Osteoblast (primary cell): ENCODE results near the gene MUC2. TPM values are rescaled to one million over a fixed set of nuclear protein-coding genes. Genes with fewer than 3 reads are reported as not detected.

Experiments
- DNase-seq: peaks from one replicate; pipeline ENCODE4 v3.0.0; 2011; ENCODE audit warnings: low spot score, mixed read lengths; ENCODE audit not compliant: insufficient read length; ENCODE audit errors: missing footprints
- H2AFZ ChIP-seq: 2 replicates; pipeline ENCODE4 v1.6.0; 2011; ENCODE audit warnings: mild to moderate bottlenecking, low read length
- H3K27ac ChIP-seq: 2 replicates; pipeline ENCODE4 v1.5.1; 2011; ENCODE audit warnings: mild to moderate bottlenecking, low read depth, low read length, moderate library complexity
- H3K27me3 ChIP-seq: 2 replicates; pipeline ENCODE4 v1.6.0; 2012; ENCODE audit warnings: mild to moderate bottlenecking, control low read depth, inconsistent platforms, low read length, moderate library complexity; ENCODE audit not compliant: insufficient read depth
- H3K36me3 ChIP-seq: 2 replicates; pipeline ENCODE4 v1.5.1; 2011; ENCODE audit warnings: mild to moderate bottlenecking, low read length, control low read depth, moderate library complexity; ENCODE audit not compliant: insufficient read depth
- H3K4me1 ChIP-seq: 2 replicates; pipeline ENCODE4 v1.5.1; 2011; ENCODE audit warnings: mild to moderate bottlenecking, low read length, control low read depth, moderate library complexity; ENCODE audit not compliant: insufficient read depth
- H3K4me2 ChIP-seq: 2 replicates; pipeline ENCODE4 v1.6.0; 2011; ENCODE audit warnings: mild to moderate bottlenecking, low read length; ENCODE audit not compliant: insufficient read depth
- H3K4me3 ChIP-seq: fragments of 200-600 bp; sonication (generic); 3 replicates; pipeline ENCODE4 v1.5.1; 2012; ENCODE audit warnings: mild to moderate bottlenecking, low read length, inconsistent platforms; ENCODE audit not compliant: insufficient read depth
- H3K79me2 ChIP-seq: 2 replicates; pipeline ENCODE4 v1.6.0; 2012; ENCODE audit warnings: mild to moderate bottlenecking, low read length, control low read depth, inconsistent platforms; ENCODE audit not compliant: insufficient read depth
- H3K9me3 ChIP-seq: 2 replicates; pipeline ENCODE4 v1.5.1; 2011; ENCODE audit warnings: low read depth, low read length, control low read depth
- H4K20me1 ChIP-seq: 2 replicates; pipeline ENCODE4 v1.6.0; 2012; ENCODE audit warnings: mild to moderate bottlenecking, low read length, control low read depth; ENCODE audit not compliant: insufficient read depth
- total RNA-seq: library from RNA; depleted of rRNA; stranded (reverse); fragments of >200 nt; gene quantifications from 2 replicates; pipeline ENCODE4 v1.2.3, GENCODE V29; 2012
- TF ChIP-seq, protein P1 (sequence below): IDR thresholded peaks from 2 replicates; pipeline ENCODE4 v1.5.1; 2011; ENCODE audit warnings: mild to moderate bottlenecking, low read depth, low read length, moderate library complexity; ENCODE audit errors: extremely low read depth

The MUC2 gene
- total RNA-seq, 1 donor, result not detected

DNA sequence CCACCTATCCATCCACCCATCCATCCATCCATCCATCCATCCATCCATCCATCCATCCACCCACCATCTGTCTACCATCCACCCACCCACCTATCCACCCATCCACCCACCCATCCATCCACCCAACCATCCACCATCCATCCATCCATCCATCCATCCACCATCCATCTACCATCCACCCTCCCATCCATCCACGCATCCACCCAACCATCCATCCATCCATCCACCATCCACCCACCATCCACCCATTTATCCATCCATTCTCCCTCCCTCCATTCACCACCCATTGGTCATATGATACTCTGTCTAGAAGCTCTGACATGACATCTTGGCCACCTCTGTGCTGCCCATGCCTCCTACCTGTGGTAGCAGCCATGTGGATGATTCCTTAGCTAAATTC is 31.7 kb downstream of the MUC2 start:
- Histone ChIP-seq H3K36me3 (no peaks in the 10 kb centered on the region), H3K4me2 (no peak overlapping the region), H3K4me1 (no peaks in the 10 kb centered on the region), H2AFZ (no peak overlapping the region), H3K9me3 (no peaks in the 10 kb centered on the region), H3K4me3 (no peak overlapping the region), H3K27me3 (peaks cover 3% of the 10 kb centered on the region), H4K20me1 (no peaks in the 10 kb centered on the region), H3K27ac (no peak overlapping the region), H3K79me2 (no peaks in the 10 kb centered on the region)
- TF ChIP-seq, protein P1, sequence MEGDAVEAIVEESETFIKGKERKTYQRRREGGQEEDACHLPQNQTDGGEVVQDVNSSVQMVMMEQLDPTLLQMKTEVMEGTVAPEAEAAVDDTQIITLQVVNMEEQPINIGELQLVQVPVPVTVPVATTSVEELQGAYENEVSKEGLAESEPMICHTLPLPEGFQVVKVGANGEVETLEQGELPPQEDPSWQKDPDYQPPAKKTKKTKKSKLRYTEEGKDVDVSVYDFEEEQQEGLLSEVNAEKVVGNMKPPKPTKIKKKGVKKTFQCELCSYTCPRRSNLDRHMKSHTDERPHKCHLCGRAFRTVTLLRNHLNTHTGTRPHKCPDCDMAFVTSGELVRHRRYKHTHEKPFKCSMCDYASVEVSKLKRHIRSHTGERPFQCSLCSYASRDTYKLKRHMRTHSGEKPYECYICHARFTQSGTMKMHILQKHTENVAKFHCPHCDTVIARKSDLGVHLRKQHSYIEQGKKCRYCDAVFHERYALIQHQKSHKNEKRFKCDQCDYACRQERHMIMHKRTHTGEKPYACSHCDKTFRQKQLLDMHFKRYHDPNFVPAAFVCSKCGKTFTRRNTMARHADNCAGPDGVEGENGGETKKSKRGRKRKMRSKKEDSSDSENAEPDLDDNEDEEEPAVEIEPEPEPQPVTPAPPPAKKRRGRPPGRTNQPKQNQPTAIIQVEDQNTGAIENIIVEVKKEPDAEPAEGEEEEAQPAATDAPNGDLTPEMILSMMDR, result no peak
- no peak for DNase-seq

DNA sequence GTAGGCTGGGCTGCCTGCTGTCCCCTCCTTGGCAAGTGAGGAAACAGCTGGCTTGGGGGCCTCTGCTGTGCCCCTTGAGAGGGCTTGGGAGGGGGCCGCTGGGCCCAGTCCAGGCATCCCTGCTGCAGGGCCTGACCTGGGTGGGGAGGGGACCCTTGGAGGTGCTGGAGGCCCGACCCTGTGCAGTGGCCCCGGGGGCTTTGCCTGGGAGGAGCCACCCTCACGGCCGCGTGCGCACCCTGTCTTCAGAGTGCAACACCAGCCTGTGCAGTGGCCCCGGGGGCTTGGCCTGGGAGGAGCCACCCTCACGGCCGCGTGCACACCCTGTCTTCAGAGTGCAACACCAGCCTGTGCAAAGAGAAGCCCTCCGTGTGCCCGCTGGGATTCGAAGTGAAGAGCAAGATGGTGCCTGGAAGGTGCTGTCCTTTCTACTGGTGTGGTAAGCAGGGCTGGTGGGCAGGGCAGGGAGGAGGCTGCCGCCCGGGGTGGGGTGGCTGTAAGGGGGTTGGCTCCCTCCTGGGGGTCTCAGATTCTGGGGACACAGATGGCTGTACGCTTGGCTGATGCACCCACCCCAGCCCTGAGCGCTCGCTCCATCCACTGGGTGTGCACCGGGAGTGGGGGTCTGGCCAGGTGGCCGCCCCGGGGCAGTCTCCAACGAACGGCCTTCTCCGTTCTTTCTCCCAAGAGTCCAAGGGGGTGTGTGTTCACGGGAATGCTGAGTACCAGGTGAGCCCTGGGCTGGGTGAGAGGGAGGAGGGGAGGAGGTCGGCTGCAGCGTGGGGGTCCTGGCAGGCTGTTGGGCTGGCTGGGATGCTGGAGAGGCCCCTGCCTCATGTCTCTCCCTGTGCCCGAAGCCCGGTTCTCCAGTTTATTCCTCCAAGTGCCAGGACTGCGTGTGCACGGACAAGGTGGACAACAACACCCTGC is 32.9 kb downstream of the MUC2 start:
- DNase-seq, result no peak
- Histone ChIP-seq H3K4me3 (no peak overlapping the region), H3K9me3 (no peaks in the 10 kb centered on the region), H3K79me2 (no peaks in the 10 kb centered on the region), H4K20me1 (no peaks in the 10 kb centered on the region), H3K27ac (no peak overlapping the region), H3K27me3 (peaks cover 3% of the 10 kb centered on the region), H2AFZ (no peak overlapping the region), H3K36me3 (no peaks in the 10 kb centered on the region), H3K4me2 (no peak overlapping the region), H3K4me1 (no peaks in the 10 kb centered on the region)
- TF ChIP-seq, protein P1, result no peak

DNA sequence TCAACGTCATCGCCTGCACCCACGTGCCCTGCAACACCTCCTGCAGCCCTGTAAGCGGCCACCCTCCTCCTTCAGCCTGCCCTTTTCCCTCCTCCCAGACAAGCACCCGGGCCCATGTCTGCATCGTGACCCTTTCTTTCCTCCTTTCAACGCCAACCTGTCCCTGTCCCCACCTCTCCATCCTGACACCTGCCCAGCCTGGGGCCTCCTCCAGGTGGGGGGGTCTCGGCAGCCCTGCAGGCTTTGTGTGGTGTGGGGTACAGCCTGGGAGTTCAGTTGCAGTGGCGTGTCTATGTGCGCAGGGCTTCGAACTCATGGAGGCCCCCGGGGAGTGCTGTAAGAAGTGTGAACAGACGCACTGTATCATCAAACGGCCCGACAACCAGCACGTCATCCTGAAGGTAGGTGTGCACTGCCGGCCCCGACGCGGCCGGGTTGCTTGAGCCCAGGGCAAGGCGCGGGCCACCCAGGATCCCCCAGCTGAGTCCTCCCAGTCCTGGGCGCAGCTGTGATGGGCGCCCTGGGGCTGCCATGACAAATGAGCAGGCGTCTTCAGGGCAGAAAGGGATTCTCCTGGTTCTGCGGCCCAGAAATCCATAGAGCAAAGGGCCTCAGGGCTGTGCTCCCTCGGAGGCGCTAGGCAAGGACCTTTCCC is 33.7 kb downstream of the MUC2 start:
- Histone ChIP-seq H3K79me2 (no peaks in the 10 kb centered on the region), H3K4me3 (no peak overlapping the region), H3K36me3 (no peaks in the 10 kb centered on the region), H3K27me3 (peaks cover 3% of the 10 kb centered on the region), H2AFZ (no peak overlapping the region), H3K27ac (no peak overlapping the region), H3K4me2 (no peak overlapping the region), H3K9me3 (no peaks in the 10 kb centered on the region), H3K4me1 (no peaks in the 10 kb centered on the region), H4K20me1 (no peaks in the 10 kb centered on the region)
- DNase-seq, result no peak
- TF ChIP-seq, protein P1, result no peak
